Raji (cell line): ENCODE results near the gene SMCHD1.

Experiments used
- POLR2A ChIP-seq: IDR thresholded peaks from 2 replicates; pipeline ENCODE4 v1.6.1; 2011; ENCODE audit warnings: low read depth, low read length, control low read depth; ENCODE audit not compliant: insufficient read depth

SMCHD1 gene

GRCh38 chr18:2653467-2653866 lies 2.1 kb upstream of the SMCHD1 start:
- no peak for TF ChIP-seq POLR2A

- TF ChIP-seq POLR2A: no peak
Observed at GRCh38 chr18:2654169-2654927, 1.2 kb upstream of the SMCHD1 start.

- no peak for TF ChIP-seq POLR2A
Observed at GRCh38 chr18:2654928-2655177, 673 bp upstream of the SMCHD1 start.

- no peak for TF ChIP-seq POLR2A
Observed at GRCh38 chr18:2655954-2656236, 369 bp downstream of the SMCHD1 start.

- TF ChIP-seq POLR2A: no peak
Observed at GRCh38 chr18:2656237-2656980, 883 bp downstream of the SMCHD1 start.

GRCh38 chr18:2656981-2657512 lies 1.5 kb downstream of the SMCHD1 start:
- no peak for TF ChIP-seq POLR2A

GRCh38 chr18:2657788-2658458 lies 2.4 kb downstream of the SMCHD1 start:
- no peak for TF ChIP-seq POLR2A

GRCh38 chr18:2662990-2663389 lies 7.5 kb downstream of the SMCHD1 start:
- no peak for TF ChIP-seq POLR2A

- TF ChIP-seq POLR2A: no peak
Observed at GRCh38 chr18:2672410-2672809, 16.9 kb downstream of the SMCHD1 start.

GRCh38 chr18:2672872-2673271 lies 17.3 kb downstream of the SMCHD1 start:
- no peak for TF ChIP-seq POLR2A

GRCh38 chr18:2680216-2680792 lies 24.8 kb downstream of the SMCHD1 start:
- TF ChIP-seq POLR2A: no peak

- no peak for TF ChIP-seq POLR2A
Observed at GRCh38 chr18:2681993-2682603, 26.6 kb downstream of the SMCHD1 start.

- TF ChIP-seq POLR2A: no peak
Observed at GRCh38 chr18:2683055-2683454, 27.5 kb downstream of the SMCHD1 start.

- no peak for TF ChIP-seq POLR2A
Observed at GRCh38 chr18:2686349-2686968, 30.9 kb downstream of the SMCHD1 start.
